ENCODE data around the gene KCNJ14.
A peak's percentile ranks its signal among the peaks of the same experiment; 100 is the strongest.

Gene KCNJ14

DNA sequence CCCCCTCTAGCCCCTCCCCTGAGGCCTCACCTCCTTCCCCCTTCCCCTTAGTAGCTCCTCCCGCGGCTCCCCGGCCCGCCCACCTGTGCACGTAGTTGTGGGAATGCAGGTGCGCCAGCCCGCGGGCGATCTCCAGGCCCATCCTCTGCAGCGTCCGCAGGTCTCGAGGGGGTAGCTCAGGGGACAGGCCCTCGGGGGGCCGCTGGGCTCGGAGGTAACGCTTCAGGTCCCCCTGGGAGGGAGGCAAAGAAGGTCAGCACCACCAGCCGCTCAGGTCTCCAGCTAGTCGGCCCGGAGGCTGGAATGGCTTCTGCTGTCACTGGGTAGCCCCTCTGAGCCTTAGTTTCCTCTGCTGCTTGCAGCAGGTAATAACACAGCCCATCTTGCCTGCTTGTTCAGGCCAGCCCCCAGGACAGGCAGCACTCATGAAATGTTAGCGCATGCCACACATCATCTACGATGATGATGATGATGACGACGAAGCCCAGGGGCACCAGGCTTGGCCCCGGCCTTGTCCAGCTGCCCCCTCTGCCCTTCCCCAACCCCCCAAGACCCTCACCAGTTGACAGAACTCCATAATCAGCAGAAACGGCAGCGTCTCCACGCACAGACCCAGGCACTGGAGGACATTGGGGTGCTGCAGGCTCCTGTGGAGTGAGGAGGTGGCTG lies 47.1 kb downstream of the KCNJ14 start:
- no peak for DNase-seq (ENCODE audit: low read depth in 1 of 2, low spot score in 1 of 2)

DNA sequence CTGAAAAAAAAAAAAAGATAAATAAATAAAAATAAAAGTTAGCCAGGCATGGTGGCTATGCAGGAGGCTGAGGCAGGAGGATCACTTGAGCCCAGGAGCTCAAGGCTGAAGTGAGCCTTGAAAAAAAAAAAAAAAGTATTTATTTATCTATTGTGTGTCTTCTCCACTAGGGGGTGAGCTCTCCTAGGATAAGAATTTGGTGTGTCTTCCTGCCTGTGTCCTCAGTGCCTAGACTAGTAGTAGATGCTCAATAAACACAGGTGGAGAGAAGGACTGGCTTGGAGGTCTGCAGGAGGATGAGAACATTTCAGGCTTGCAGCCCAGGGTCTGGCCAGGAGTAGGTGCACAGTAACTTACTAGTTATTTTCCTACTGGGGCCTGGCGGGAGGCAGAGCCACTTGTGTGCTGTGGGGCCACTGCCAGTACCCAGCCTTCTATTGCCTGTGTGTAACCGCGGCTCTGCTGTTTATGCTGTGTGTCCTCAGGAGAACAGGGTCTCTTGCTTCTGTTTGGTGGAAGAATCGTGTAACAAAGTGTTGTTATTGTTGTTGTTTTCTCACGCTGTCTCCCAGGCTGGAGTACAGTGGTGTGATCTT lies 50.9 kb downstream of the KCNJ14 start:
- no peak for DNase-seq (ENCODE audit: low read depth in 1 of 2, low spot score in 1 of 2)

DNA sequence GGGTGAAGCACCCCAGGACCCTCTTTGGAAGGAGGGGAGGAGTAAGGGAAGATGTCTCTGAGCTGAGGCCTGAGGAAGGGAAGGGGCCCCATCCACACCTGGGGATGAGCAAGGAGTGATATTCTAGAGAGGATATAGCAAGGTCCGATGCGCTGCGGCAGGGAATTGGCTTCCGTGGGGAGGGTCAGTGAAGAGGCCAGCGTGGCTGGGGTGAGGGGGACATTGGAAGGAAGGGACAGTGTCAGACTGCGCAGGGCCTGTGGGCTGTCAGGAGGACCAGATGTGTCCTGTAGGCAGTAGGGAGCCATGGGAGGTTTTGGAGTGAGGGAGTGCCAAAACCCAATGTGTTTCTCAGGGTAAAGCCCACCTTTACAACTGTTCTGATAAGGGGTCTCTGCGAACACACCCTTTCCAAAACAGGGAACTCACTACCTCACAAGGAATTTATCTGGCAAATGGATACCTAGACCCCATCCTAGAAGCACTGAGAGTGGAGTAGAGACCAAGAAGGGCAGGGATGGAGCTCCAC lies 52.6 kb downstream of the KCNJ14 start:
- DNase-seq (ENCODE audit: low read depth in 1 of 2, low spot score in 1 of 2), result no peak

DNA sequence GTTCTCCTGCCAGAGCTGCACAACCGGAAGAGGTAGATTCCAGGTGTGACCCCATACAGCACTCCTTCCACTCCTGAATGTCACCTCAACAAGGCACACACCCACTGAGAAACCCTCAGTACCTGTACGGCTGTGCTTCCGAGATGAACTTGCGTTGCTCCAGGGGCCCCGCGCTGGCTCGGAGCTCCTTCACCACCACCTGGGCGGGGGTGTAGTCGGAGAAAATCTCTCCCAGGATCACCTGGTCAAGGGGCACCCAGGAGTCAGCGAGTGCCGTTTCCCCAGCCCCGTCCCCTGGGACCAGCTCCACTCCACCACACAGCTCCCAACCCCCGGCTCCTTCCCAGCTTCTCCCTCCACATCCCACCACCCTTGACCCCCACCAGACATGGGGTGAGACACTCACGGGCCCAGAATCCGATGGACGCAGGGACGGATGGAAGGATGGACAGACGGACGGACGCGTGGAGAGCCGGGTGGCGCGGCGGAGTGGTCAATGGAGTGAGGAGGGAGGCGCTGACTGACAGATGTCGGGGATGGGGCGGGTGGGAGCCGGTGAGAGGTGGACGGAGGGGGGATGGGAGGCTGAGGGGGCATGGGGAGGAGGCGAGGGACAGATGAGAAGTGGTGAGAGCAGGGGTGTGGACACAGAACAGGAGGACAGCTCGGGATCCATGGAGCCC lies 53.5 kb downstream of the KCNJ14 start:
- no peak for DNase-seq (ENCODE audit: low read depth in 1 of 2, low spot score in 1 of 2)

DNA sequence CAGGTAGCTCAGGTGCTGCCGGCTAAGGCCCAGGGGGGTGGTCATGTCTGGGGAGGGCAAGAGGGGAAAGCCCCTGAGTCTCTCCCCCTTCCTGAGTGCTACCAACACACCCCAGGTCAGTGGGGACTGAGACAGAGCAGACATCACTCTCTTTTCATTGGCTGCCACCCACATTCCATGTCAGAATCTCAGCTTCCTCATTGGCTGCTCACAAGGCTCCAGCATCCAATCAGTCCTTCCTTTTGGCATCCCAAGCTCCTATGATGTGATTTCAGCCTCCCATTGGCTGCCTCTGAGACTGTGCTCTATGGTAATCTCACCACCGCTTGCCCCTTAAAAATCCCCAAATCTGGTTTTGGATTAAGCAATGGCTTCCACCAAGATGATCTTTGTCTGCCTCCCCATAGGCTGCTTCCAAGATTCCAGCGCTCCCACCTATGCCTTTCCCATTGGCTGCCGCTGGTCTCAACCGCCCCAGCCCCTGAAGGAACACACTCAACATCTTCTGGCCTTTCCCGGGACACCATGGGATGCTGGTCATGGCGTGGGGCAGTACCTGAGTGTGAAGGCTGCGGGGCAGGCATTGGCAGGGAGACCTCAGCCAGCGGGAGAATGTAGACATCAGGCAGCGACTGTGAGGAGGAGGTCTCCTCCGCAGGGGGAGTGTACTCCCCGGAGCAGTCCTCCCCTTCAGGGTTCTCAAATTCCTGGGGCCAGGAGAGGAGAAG lies 54.3 kb downstream of the KCNJ14 start:
- no peak for DNase-seq (ENCODE audit: low read depth in 1 of 2, low spot score in 1 of 2)

DNA sequence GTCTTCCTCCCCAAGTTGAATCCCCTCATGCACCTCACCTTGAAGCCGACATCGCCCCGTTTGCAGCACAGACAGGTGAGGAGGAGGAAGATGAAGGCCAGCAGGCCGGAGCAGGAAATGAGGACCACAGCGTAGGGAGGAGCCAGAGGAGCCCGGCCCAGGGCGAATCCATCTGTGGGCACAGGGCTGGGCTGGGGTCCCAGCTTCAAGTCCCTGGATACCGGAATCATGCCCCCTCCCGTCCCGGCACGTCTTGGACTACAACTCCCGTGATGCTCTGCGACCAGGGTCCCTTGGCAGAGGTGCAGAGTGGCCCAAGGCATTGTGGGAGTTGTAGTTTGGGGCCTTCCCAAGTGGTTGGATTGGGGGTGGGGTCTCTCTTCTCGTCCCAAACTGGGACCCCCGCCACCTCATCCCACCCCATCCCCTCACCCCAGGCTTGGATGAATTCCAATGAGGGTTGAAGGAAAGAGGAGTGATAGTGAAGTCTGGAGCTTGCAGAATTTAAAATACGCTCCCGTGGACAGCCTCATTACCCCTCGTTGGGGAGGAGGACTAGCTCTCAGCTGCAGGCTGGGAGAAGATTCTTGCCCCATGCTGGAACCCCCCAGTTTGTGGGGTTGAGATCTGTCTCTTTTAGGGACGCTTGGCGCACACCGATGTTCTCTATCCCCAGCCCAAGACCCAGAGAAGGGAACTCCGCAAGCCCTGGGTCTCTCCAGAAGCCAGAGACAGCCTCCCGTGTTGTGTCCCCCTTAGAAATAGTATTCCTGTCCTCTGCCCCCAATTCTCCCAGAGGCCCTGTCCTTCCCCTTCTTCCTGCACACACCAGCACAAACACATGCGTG lies 55.3 kb downstream of the KCNJ14 start:
- DNase-seq (ENCODE audit: low read depth in 1 of 2, low spot score in 1 of 2), result peak; percentile 52 to 61

DNA sequence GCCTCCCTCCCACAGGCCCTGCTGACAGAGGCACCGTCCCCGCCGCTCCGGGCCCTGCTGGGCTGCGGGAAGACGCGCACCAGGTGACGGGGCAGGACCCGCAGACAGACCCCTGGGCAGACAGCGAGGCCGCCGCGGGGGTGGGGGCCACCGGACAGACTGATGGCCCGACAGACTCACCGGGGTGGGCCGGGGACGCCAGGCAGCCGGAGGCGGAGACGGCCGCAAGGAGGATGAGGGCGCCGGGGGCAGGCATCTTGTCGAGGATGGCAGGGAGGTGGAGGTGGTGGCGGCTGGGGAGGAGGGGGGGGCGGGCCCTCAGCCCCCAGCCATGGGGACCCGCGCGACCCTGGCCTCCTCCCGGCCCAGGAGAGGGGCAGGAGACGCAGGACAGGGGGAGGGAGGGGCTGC lies 56.0 kb downstream of the KCNJ14 start:
- DNase-seq (ENCODE audit: low read depth in 1 of 2, low spot score in 1 of 2), result no peak

DNA sequence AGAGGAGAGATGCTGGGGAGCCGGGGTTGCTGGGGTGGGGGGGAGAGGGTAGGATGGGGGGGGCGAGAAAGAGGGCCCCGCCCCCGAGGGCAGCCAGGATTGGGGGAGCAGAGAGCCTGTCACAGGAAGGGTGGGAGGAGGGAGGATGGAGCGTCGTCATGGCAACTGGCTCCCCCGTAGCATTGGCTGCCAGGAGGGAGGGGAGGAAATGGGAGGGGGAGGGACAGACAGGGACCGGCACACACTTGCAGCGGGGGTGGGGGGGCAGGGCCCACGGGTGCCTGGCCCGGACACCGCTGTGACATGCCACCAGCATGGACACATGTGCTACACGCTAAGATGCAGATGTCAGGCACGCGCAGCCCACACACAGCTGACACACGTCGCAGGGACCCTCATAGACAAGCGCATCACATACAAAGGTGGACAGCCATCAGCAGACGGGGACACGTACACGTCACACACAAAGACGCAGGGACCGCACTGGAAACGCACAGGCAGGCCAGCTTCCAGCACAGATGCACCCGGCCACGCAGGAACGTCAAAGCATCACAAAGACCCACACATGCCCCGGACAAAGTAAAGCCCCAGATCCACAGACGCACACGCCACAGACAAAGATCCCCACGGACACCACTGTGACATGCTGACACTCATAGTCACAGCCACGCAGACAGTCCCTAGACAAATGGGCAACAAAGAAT lies 56.6 kb downstream of the KCNJ14 start, which contains the start of gene LMTK3:
TSS of gene LMTK3 (minus strand) at position 36 of the 704 bp plus-strand sequence. CDS start 259 bp downstream, outside the sequence.
- DNase-seq (ENCODE audit: low read depth in 1 of 2, low spot score in 1 of 2), result peak; percentile 56 to 66

DNA sequence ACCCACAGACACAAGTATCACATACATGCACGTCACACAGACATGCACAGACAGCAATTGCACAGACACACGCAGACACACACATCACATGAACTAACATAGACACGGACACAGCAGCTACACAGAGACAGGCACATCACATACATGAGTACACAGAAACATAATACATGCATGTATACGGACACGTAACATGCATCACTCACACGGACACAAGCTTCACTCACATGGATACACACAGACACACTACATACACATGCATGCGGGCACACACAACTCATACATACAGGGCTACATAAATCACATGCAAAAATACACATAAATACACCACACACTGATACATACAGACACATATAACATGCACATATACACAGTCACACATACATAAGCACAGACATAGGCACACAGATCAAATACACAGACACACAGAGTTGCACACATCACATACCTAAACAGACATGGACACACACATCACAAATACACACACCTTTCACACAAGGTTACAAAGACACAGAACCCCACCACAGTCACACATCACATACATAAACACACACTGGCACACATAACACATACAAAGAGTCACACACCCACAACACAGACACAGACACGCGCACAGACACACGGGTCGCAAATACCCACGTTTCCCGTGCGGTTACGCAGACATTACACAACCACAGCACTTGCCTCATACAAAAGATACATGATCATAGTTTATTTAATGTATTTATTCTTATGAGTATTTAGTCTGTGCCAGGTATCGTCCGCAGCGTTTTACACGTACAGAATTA lies 57.3 kb downstream of the KCNJ14 start:
- DNase-seq (ENCODE audit: low read depth in 1 of 2, low spot score in 1 of 2), result no peak

DNA sequence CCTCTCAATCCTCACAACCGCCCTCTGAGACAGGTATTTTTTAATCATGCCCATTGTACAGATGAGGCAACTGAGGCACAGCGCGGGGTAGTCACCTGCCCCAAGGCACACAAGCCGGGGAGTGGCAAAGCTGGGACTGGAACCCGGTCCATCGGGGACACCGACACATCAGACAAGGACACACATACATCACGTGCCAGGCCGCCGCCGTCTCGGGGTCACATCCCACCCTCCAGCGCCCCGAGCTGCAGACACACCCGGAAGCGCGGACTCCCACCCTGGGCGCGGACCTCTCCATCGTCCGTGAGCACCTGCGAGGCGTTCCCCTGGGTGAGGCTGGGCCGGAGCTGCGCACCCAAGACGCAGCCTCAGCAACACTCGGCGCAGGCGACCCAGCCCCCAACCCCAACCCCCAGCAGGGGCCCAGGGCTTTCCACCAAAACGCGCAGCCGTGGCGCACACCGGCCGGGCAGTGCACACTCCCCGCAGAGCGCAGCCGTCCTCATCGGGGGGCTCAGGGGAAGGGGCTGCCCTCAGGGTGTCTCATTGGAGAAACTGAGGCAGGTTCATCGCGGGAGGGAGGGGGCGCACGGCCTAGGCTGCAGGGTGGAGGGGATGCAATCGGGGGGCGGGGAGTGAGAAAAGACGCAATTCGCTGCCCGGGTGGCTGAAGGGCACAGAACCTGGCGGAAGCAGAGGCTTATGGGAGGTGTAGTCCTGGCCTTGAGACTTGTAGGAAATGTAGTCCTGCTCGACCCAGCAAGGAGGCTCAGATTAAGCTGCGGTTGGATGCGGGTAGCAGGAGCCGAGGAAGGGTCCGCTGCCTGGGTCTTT lies 58.1 kb downstream of the KCNJ14 start:
- peak; percentile 47 to 50 for DNase-seq (ENCODE audit: low read depth in 1 of 2, low spot score in 1 of 2)

DNA sequence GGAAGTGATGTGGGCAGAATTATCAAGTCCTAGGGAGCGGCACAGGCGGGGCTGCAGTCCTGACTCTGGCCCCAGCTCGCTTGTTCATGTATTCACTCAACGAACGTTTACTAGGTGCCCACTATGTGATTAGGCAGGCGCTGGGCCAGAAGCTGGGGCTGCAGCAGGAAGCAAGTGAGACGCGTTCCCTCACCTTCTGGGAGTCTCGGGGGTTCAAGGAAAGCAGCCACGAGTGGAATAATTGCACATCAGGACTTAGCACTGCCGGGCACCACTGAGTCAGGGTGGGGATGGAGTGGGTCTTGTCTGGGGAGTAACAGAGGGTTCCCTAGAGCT lies 58.7 kb downstream of the KCNJ14 start:
- no peak for DNase-seq (ENCODE audit: low read depth in 1 of 2, low spot score in 1 of 2)

DNA sequence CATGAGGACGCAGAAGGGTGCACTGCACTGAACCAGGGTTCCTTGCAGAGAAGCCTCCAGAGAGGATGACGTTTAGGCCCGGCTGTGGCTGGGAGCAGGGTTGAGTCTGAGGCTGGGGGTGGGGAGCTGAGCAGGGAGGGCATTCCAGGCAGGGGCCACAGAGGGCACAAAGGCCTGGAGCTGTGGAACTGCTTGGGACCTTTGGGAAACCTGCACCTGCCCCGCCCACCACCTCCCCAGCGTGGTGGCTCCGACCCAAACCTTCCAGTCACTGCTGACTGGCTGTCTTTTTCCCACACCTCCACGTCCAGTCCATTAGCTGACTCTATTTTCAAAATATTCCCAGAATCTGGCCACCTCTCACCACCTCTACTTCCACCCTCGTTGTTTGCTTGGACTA lies 61.2 kb downstream of the KCNJ14 start:
- no peak for DNase-seq (ENCODE audit: low read depth in 1 of 2, low spot score in 1 of 2)
